Memory B cell (primary cell): ENCODE data around the gene SP6.

Source experiments
- ATAC-seq: fragments of 150-1000 bp; cut with Tn5 transposase; 2 replicates; pipeline ENCODE4 v1.10.0; 2021; ENCODE audit warnings: low read depth, mild to moderate bottlenecking, moderate library complexity
- DNase-seq, 2 donors: peaks; one replicate each; pipeline ENCODE4 v3.0.0; 2022; ENCODE audit warnings: low spot score in 2 of 2
- H3K27ac Mint-ChIP-seq: one replicate; pipeline ENCODE4 v1.8.0; 2022; ENCODE audit warnings: mild to moderate bottlenecking, moderate library complexity, mixed read lengths
- H3K27me3 Mint-ChIP-seq: one replicate; pipeline ENCODE4 v1.8.0; 2022; ENCODE audit warnings: mixed read lengths
- H3K36me3 Mint-ChIP-seq: one replicate; pipeline ENCODE4 v1.8.0; 2022; ENCODE audit warnings: mild to moderate bottlenecking, mixed read lengths
- H3K4me1 Mint-ChIP-seq: one replicate; pipeline ENCODE4 v1.8.0; 2022; ENCODE audit warnings: mixed read lengths
- H3K4me3 Mint-ChIP-seq: one replicate; pipeline ENCODE4 v1.8.0; 2022; ENCODE audit warnings: mild to moderate bottlenecking, moderate library complexity, mixed read lengths
- H3K9me3 Mint-ChIP-seq: one replicate; pipeline ENCODE4 v1.8.0; 2022; ENCODE audit warnings: mixed read lengths

The SP6 gene

DNA sequence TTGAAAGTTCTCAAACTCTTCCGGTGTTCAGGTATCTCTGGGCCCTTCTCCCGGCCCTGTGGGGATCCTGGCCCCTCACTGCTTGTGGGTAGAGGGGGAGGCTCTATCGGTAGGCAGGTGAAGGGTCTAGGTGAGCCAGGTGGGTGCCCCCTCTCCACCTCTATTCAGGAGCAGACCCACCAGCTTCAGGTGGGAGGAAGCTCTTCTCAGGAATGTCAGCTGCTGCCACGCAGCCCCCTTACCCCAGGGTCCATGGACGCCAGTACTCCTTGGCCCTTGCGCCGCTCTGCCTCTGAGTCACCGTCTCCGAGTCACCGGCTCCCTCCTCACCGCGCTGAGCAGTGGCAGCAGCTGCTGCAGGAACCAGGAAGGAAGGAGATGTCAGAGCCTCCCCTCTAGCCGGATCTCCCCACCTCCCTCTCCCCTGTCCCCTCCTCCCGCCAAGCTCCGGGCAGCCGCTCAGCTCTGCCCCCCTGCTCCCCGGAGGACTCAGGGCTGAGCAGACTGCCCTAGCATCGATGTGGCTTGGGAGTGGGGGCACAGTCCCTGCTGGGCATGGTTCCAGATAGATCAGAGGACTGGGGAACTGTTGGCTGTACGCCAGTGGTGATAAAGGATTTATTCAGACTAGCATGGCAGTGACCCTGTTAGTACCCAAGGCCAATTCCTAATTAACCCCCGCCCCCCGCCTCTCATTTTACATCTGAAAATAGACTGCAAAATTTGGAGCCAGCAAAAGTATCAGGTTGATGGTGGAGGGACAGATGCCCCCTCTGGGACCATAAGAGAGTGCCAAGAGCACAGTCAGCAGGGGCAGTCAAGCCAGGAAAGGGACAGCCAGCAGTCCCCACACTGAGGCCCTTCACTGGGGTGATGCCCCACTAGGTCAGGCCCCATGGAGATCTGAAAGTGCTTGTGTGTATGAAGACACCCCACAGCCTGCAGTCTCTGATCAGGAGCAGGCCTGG lies 29.3 kb downstream of the SP6 start, which contains the start of gene OSBPL7:
Gene OSBPL7 (minus strand): TSS at position 371 of the 968 bp plus-strand sequence. CDS start 1,516 bp downstream, outside the sequence.
- Mint-ChIP-seq H3K9me3 (no peaks in the 10 kb centered on the region), H3K27ac (peak within 1 kb of the TSS; percentile 85), H3K4me3 (peak within 1 kb of the TSS; percentile 99), H3K27me3 (no peaks in the 10 kb centered on the region), H3K36me3 (peaks cover 23% of the 10 kb centered on the region), H3K4me1 (peaks cover 24% of the 10 kb centered on the region)
- DNase-seq (peak; percentile 48), ATAC-seq (peak; percentile 95)

DNA sequence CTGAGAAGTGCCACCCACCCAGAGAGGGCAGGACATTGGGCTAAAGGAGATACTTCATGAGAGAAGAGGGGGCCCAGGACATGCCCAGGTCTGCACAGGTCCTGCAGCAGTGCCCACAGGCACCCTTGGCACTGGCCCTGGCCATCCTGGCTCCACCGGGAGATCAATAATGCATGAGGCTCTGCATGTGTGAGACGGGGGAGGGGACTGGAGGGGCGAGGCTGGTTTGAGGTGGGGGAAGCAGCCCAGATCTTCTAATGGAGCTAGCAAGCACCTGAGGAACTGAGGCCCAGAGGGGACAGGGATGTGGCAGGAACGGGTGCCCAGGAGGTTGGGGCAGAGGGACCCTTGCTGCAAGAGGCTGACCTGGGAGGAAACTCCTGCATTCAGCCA lies 29.9 kb downstream of the SP6 start:
- H3K36me3 Mint-ChIP-seq, result peaks cover 17% of the 10 kb centered on the region
- peak overlapping the region; percentile 99 for H3K4me3 Mint-ChIP-seq
- no peak for ATAC-seq
- H3K9me3 Mint-ChIP-seq, result no peaks in the 10 kb centered on the region
- H3K27me3 Mint-ChIP-seq, result no peaks in the 10 kb centered on the region
- DNase-seq, result no peak
- H3K27ac Mint-ChIP-seq, result peak overlapping the region; percentile 85
- H3K4me1 Mint-ChIP-seq, result peaks cover 24% of the 10 kb centered on the region

DNA sequence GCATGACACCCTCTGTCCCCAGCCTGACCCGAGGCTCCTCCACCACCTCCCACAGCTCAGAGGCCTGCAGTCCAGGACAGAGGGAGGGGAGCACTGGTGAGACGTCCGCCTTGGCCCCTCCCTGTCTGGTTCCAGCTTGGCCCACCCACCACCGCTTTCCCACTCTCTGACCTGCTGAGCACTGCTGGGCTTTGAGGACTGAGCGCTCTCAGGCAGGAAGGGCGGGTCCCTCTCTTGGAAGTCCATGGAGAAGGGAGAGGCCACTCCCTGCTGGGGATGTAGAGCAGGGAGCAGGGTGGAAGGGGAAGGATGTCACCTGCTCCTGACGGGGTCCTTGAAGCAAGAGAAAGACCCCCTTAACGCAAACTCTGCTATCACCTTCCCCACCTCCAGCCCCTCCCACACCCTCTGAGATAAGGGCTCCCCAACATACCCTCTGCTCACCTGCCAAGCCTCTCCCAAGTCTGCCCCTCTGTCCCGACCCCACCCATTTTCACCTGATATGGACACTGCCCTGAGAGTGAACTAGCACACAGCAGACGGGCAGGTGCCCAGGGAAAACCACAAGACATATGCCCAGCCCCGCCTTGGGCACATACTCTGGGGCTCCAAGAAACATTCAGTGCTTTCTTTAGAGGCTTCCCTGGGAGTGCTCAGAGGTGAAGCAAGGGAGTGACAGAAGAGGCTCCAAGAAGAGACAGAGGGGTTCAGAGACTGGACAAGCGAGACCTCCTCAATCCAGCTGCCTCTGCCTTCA lies 30.8 kb downstream of the SP6 start:
- Mint-ChIP-seq H3K36me3 (peaks cover 15% of the 10 kb centered on the region), H3K27me3 (no peaks in the 10 kb centered on the region), H3K27ac (peak overlapping the region; percentile 85), H3K9me3 (no peaks in the 10 kb centered on the region), H3K4me1 (peaks cover 21% of the 10 kb centered on the region), H3K4me3 (peak overlapping the region; percentile 99)
- DNase-seq (no peak), ATAC-seq (no peak)

DNA sequence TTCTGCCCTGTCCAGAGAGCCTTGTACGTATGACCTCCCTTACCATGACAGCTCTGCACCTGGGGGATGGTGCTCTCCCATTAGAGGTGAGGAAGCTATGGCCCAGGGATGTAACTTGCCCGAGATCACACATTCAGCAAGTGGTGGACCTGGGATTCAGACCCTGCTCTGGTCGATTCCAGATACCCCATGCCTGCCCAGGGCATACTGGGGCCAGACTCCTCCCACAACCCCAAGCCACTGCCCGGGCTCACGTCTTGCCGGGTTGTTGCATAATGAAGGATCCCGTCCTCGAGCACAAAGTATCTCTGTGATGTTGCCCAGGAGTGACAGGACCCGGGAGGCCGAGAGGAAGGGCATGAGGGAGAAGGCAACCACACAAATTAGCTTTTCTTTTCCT lies 31.5 kb downstream of the SP6 start:
- H3K27ac Mint-ChIP-seq, result no peak overlapping the region
- H3K36me3 Mint-ChIP-seq, result peaks cover 17% of the 10 kb centered on the region
- no peaks in the 10 kb centered on the region for H3K9me3 Mint-ChIP-seq
- DNase-seq, result no peak
- peaks cover 21% of the 10 kb centered on the region for H3K4me1 Mint-ChIP-seq
- H3K4me3 Mint-ChIP-seq, result no peak overlapping the region
- no peaks in the 10 kb centered on the region for H3K27me3 Mint-ChIP-seq
- no peak for ATAC-seq

DNA sequence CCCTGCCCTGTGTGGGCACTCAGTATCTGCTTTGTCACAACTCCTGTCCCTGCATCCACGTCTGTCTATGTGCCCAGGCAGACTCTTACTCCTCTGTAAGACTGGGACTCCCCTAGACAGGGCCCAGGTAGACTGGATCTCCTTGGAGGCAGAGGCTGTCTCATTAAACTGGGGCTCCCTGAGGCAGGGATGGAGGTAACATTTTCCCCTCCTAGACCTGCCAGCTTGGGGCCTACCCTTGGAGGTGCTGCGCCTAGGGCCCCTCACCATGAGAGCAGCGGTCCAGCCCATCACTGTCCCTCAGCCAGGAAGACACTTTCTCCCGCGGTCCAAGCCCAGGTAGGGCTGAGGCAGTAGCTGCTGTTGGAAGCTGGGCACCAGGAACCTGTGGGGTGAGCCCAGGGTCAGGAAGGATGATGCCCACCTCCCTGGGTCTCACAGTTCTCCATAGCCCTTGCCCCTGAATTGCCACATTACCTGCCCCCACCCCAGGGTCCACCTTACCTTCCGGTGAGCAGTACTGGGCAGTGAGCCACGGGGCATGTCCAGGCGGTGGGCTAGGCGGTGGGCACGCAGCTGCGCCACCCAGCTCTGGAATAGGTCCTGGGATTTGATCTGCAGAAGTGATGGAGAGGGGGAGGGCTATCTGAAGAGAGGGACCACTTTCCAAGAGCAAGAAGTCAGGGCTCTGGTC lies 32.8 kb downstream of the SP6 start:
- no peak overlapping the region for H3K27ac Mint-ChIP-seq
- H3K4me3 Mint-ChIP-seq, result no peak overlapping the region
- no peak for DNase-seq
- peaks cover 20% of the 10 kb centered on the region for H3K4me1 Mint-ChIP-seq
- H3K36me3 Mint-ChIP-seq, result peaks cover 15% of the 10 kb centered on the region
- no peak for ATAC-seq
- no peaks in the 10 kb centered on the region for H3K27me3 Mint-ChIP-seq
- H3K9me3 Mint-ChIP-seq, result no peaks in the 10 kb centered on the region

DNA sequence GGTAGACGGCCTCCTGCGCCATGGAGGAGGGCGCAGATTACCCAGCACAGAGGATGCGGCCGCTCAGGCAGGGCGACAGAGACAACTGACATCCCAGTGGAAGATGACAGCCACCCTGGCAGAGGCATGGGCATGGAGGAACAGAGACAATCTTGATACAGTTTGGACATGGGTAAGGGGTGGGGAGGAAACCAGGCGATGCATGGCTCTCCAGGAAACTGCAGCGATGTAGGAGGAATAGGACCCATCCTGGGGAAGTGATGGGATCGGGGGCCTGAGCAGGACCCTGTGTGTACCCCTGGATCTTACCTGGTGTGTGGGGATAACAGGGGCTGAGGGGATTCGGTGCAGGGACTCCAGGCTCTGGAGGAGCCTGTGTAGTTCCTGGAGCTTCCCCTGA lies 34.0 kb downstream of the SP6 start:
- Mint-ChIP-seq H3K4me1 (peaks cover 17% of the 10 kb centered on the region), H3K36me3 (peaks cover 25% of the 10 kb centered on the region), H3K9me3 (no peaks in the 10 kb centered on the region), H3K27ac (no peak overlapping the region), H3K27me3 (no peaks in the 10 kb centered on the region), H3K4me3 (no peak overlapping the region)
- no peak for ATAC-seq
- DNase-seq, result no peak

DNA sequence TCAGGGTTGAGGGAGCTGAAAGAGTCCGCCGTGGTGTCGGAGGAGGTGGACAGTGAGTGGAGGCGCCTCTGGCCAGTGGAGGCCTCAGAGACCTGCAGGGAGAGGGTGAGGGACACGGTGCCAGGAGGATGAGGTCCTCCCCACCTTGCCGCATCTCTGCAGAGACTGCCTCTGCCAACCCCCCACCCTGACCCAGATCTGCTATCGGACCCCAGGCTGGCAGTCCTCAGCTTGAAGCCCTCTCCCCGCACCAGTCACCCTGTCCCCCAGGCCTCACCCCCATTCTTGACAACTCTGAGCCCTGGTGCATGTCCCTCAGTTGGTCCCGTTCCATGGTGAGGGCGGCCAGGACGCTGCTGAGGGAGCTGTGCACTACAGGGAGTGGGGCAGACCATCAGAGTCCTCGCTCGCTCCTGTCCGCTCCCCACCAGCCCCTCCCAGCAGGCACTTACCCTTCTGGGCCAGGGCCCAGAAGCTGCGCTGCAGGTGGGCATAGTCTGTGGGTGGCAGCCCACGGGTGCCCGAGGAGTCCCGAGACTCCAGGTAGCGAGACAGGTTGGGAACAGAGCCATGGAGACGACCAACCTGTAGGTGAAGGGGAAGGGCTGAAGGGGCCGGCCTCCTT lies 34.7 kb downstream of the SP6 start:
- peaks cover 13% of the 10 kb centered on the region for H3K4me1 Mint-ChIP-seq
- H3K27ac Mint-ChIP-seq, result no peak overlapping the region
- H3K27me3 Mint-ChIP-seq, result no peaks in the 10 kb centered on the region
- H3K36me3 Mint-ChIP-seq, result peaks cover 28% of the 10 kb centered on the region
- ATAC-seq, result no peak
- no peak overlapping the region for H3K4me3 Mint-ChIP-seq
- no peak for DNase-seq
- no peaks in the 10 kb centered on the region for H3K9me3 Mint-ChIP-seq

DNA sequence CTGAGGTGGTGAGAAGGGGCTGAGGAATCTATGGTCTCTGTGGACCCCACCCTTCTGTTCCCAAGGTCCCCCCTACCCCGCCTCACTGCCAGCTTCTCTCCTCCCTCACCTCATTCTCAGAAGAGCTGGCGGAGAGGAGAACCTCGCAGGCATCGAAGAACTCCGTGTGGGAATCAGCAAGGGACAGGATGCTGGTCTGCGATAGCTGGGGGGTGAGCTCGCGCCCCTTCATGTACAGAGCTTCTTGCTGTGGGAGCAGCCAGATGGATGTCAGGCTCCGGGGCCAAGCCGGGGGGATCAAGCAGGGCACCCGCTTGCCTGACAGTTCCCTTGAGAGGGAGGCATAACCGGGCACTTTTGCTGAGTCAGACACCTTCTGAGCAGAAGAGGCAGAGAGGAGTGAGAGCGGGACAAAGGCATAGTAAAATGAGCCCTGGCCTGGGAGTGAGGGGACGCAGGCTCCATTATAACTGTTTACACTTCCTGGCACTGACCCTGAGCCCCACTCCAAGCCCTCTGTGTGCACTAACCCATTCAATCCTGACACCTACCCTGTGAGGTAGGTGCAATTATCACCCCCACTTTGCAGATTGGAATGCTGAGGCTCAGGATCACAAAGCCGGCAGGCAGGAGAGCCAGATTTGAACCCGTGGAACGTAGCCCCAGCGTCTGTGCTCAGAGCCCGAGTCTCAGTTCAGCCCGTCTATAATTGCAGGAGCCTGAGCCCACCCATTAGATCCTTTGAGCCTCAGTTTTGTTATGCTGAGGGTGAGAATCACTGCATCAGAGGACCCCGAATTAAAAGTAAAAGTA lies 35.7 kb downstream of the SP6 start:
- Mint-ChIP-seq H3K27ac (no peak overlapping the region), H3K4me3 (no peak overlapping the region), H3K36me3 (peaks cover 34% of the 10 kb centered on the region), H3K9me3 (no peaks in the 10 kb centered on the region), H3K27me3 (no peaks in the 10 kb centered on the region), H3K4me1 (peaks cover 4% of the 10 kb centered on the region)
- ATAC-seq (no peak), DNase-seq (no peak)

DNA sequence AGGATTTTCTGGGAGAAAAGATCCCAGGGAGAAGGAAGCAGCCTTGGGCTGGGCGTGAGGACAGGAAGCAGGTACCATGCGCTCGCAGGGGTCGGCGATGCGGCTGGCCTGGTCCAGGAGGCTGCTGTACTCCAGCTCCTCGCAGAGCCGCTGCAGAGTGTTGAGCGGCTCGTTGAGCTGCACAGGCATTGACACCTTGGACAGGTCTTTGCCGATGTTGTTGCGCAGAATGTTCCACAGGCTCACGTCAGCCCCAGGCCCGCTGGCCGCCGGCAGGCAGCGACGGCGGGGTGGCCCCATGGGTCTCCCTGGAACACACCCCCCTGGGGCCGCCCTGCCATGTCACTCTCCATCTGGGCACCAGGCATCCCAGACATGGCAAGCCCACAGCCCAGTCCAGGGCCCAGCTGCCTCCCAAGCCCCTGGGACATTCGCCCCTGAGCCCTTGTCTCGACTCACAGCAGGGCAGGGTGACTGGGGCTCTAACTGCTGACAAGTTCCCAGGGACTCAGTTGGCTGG lies 37.4 kb downstream of the SP6 start:
- peaks cover 40% of the 10 kb centered on the region for H3K36me3 Mint-ChIP-seq
- no peaks in the 10 kb centered on the region for H3K27me3 Mint-ChIP-seq
- no peaks in the 10 kb centered on the region for H3K4me1 Mint-ChIP-seq
- ATAC-seq (no peak), DNase-seq (no peak)
- no peak overlapping the region for H3K4me3 Mint-ChIP-seq
- no peaks in the 10 kb centered on the region for H3K9me3 Mint-ChIP-seq
- H3K27ac Mint-ChIP-seq, result no peak overlapping the region

DNA sequence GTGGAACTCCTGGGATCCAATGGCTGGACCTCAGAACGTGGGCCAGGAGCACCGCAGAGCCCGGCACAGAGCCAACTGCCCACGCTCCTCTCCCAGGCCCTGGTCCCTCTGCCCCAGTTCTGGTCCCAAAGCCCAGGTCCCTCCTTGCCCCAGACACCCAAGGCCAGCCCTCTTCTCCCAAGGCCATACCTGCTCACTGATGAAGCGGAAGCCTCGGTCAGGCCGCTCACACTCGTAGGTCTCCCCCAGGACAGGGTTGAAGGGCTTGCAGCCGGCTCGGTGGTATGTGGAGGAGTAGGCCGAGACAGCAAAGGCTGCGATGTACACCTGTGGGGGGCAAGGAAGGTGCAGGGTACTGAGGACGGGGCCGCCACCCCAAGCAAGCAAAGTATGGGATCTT lies 37.9 kb downstream of the SP6 start:
- H3K4me1 Mint-ChIP-seq, result no peaks in the 10 kb centered on the region
- H3K4me3 Mint-ChIP-seq, result no peak overlapping the region
- no peak overlapping the region for H3K27ac Mint-ChIP-seq
- H3K36me3 Mint-ChIP-seq, result peaks cover 41% of the 10 kb centered on the region
- ATAC-seq, result no peak
- H3K27me3 Mint-ChIP-seq, result no peaks in the 10 kb centered on the region
- H3K9me3 Mint-ChIP-seq, result no peaks in the 10 kb centered on the region
- no peak for DNase-seq

DNA sequence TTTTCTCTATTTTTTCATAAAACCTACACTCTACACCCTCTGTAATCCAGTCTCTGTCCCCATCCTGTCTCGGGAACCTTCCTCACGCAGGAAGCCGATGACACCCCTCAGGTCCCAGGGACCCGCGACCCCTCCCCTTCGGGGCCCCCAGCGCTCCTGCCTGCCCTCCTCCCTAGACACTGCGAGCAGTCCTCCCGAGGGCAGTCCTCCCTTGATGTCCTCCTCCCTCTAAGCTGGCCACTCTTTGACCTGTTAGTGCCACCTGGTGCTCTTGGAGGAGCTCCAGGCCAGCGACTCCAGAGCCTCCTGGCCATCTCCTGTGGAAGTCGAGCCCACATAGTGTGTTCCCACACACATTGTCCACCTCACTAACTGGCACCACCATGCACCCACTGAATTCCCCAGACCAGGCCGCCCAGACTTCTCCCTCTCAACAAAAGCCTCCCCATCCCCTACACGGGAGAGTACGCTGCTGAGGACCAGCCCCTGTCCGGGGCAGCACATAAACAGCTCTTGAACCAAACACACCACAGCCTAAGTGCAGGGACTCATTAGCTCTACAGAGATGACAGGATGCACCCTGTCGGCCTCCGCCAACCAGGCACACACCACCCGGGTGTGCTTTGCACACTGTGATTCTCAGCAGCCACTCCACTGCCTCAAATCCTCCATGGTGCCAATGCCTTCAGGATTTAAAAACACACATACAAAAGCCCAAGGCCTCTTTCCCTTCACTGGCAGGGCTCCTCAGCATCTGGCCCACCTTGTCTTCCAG lies 38.6 kb downstream of the SP6 start:
- no peaks in the 10 kb centered on the region for H3K9me3 Mint-ChIP-seq
- H3K27me3 Mint-ChIP-seq, result no peaks in the 10 kb centered on the region
- no peak for DNase-seq
- no peak overlapping the region for H3K4me3 Mint-ChIP-seq
- peak overlapping the region; percentile 10 for H3K27ac Mint-ChIP-seq
- ATAC-seq, result no peak
- H3K36me3 Mint-ChIP-seq, result peaks cover 44% of the 10 kb centered on the region
- no peaks in the 10 kb centered on the region for H3K4me1 Mint-ChIP-seq

DNA sequence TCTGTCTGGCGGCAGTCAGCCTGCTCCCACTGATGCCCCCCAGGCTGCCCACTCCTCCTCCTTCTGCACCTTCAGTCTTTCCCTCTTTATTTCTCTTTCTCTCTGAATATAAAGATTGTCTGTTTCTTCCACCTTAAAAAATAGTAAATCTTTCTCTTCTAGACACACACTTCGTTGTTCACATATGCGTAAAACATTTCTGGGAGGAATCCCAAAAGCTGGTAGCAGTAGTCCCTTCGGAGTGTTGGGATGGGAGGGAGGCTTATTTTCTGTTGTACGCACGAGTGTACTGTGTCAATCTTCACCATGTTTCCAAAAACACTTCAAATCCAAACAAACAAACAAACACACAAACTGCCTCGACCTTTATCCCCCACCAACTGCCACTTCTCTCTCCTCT lies 39.3 kb downstream of the SP6 start:
- peaks cover 43% of the 10 kb centered on the region for H3K36me3 Mint-ChIP-seq
- H3K27me3 Mint-ChIP-seq, result no peaks in the 10 kb centered on the region
- H3K27ac Mint-ChIP-seq, result no peak overlapping the region
- no peaks in the 10 kb centered on the region for H3K9me3 Mint-ChIP-seq
- ATAC-seq, result no peak
- no peak for DNase-seq
- H3K4me1 Mint-ChIP-seq, result no peaks in the 10 kb centered on the region
- no peak overlapping the region for H3K4me3 Mint-ChIP-seq
